ENCODE results near the gene APOBR. TPM values are rescaled to one million over a fixed set of nuclear protein-coding genes. Genes with fewer than 3 reads are reported as not detected.

APOBR gene
- total and polyA plus RNA-seq, 2 of the 13 experiments (the other 11 are each of a cell fraction or from before 2014, with no cell fraction given), result 0.03 TPM; not detected in 1

- no peak for TF ChIP-seq CSRNP2 (CRISPR knock-in tag; conservative IDR thresholded peaks at IDR 0.05; ENCODE audit: low read depth)
- 0 out of 2 replicates have a peak, but pooled peaks have one; percentile 10 for TF ChIP-seq IRX3 (CRISPR knock-in tag; IDR thresholded peaks at IDR 0.05; ENCODE audit: borderline replicate concordance, low read depth)
- TF ChIP-seq ARID4A (CRISPR knock-in tag; IDR thresholded peaks at IDR 0.05; ENCODE audit: borderline replicate concordance), result no peak; the same call in 1 of the 2 replicates
- peak; percentile 30; the same call in 1 of the 2 replicates for TF ChIP-seq SP4 (CRISPR knock-in tag; IDR thresholded peaks at IDR 0.05)
- TF ChIP-seq RBM22 (optimal IDR thresholded peaks at IDR 0.05; ENCODE audit: low read length), result no peak
- no peak for TF ChIP-seq ZNF678 (CRISPR knock-in tag; IDR thresholded peaks at IDR 0.05)
- TF ChIP-seq, protein P1, sequence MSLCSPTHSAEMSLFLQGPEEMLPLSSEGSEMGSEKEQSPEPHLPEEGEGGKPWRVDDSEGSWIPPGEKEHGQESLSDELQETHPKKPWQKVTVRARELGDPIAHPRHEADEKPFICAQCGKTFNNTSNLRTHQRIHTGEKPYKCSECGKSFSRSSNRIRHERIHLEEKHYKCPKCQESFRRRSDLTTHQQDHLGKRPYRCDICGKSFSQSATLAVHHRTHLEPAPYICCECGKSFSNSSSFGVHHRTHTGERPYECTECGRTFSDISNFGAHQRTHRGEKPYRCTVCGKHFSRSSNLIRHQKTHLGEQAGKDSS (CRISPR knock-in tag; IDR thresholded peaks at IDR 0.05; ENCODE audit: borderline replicate concordance, low read depth), result no peak
- no peak for TF ChIP-seq SNAPC5 (CRISPR knock-in tag; IDR thresholded peaks at IDR 0.05; ENCODE audit: borderline replicate concordance)
- 0 out of 2 replicates have a peak, but pooled peaks have one; percentile 20 for TF ChIP-seq KDM5B (CRISPR knock-in tag; IDR thresholded peaks at IDR 0.05; ENCODE audit: borderline replicate concordance)
- no peak for TF ChIP-seq FOXC1 (CRISPR knock-in tag; IDR thresholded peaks at IDR 0.05; ENCODE audit: borderline replicate concordance)
- peak; percentile 23; the same call in 1 of the 2 replicates for TF ChIP-seq ZNF766 (CRISPR knock-in tag; IDR thresholded peaks at IDR 0.05; ENCODE audit: borderline replicate concordance)
- TF ChIP-seq, protein P2, sequence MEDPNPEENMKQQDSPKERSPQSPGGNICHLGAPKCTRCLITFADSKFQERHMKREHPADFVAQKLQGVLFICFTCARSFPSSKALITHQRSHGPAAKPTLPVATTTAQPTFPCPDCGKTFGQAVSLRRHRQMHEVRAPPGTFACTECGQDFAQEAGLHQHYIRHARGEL (CRISPR knock-in tag; IDR thresholded peaks at IDR 0.05), result no peak
- TF ChIP-seq KDM5A (IDR thresholded peaks at IDR 0.05; ENCODE audit: borderline replicate concordance, low read length), result no peak
- TF ChIP-seq, protein P3, sequence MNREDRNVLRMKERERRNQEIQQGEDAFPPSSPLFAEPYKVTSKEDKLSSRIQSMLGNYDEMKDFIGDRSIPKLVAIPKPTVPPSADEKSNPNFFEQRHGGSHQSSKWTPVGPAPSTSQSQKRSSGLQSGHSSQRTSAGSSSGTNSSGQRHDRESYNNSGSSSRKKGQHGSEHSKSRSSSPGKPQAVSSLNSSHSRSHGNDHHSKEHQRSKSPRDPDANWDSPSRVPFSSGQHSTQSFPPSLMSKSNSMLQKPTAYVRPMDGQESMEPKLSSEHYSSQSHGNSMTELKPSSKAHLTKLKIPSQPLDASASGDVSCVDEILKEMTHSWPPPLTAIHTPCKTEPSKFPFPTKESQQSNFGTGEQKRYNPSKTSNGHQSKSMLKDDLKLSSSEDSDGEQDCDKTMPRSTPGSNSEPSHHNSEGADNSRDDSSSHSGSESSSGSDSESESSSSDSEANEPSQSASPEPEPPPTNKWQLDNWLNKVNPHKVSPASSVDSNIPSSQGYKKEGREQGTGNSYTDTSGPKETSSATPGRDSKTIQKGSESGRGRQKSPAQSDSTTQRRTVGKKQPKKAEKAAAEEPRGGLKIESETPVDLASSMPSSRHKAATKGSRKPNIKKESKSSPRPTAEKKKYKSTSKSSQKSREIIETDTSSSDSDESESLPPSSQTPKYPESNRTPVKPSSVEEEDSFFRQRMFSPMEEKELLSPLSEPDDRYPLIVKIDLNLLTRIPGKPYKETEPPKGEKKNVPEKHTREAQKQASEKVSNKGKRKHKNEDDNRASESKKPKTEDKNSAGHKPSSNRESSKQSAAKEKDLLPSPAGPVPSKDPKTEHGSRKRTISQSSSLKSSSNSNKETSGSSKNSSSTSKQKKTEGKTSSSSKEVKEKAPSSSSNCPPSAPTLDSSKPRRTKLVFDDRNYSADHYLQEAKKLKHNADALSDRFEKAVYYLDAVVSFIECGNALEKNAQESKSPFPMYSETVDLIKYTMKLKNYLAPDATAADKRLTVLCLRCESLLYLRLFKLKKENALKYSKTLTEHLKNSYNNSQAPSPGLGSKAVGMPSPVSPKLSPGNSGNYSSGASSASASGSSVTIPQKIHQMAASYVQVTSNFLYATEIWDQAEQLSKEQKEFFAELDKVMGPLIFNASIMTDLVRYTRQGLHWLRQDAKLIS (CRISPR knock-in tag; IDR thresholded peaks at IDR 0.05), result no peak
- TF ChIP-seq FIP1L1 (IDR thresholded peaks at IDR 0.05; ENCODE audit: borderline replicate concordance, insufficient read depth, low read depth, low read length), result no peak
These were observed 17.7 kb downstream of the APOBR start (continued) for GRCh38 chr16:28511801-28512789.

Measured in HepG2 (cell line).